Measurements from ENCODE around the gene GPC6. TPM values are rescaled to one million over a fixed set of nuclear protein-coding genes. Genes with fewer than 3 reads are reported as not detected.

GPC6 gene
- total and polyA plus RNA-seq, 2 donors (not counting 1 experiment from before 2014, with no cell fraction given), result not detected

DNA sequence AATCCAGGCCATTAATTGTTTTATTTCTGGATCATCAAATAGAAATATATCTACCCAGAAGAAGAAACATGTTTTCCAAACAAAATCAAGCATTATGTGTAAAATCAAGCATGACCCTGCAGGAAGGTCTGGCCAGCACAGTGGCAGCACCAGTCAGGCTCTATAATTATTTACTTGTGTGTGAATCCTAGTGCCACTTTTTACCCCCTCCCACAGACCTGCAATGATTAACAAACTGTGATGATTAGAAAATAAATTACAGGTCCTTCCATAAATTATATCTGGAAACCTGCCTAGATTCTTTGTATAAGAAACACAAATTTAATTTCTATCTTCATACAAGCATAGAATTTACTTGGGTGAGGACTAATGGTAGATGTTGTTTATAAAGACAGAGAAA is 186.1 kb downstream of the GPC6 start:
- intact Hi-C loops (cut with micrococcal nuclease), result no loop called here
- H2AFZ ChIP-seq (ENCODE audit: insufficient read depth, low read depth, low read length, poor library complexity, severe bottlenecking), result no peak overlapping the region
- Mint-ChIP-seq H3K4me1 (no peaks in the 10 kb centered on the region), H3K27ac (no peak overlapping the region), H3K4me3 (no peak overlapping the region), H3K27me3 (no peaks in the 10 kb centered on the region), H3K9me3 (ENCODE audit: insufficient read depth) (peaks cover 5% of the 10 kb centered on the region)
- no peaks in the 10 kb centered on the region for H3K4me1 ChIP-seq (ENCODE audit: control insufficient read depth in 2 of 2, insufficient read depth in 2 of 2, low read length in 2 of 2)
- TF ChIP-seq EZH2 (IDR thresholded peaks at IDR 0.05; ENCODE audit: borderline replicate concordance, insufficient read depth, low read depth, low read length, poor library complexity, severe bottlenecking), result no peak
- TF ChIP-seq, protein P1, sequence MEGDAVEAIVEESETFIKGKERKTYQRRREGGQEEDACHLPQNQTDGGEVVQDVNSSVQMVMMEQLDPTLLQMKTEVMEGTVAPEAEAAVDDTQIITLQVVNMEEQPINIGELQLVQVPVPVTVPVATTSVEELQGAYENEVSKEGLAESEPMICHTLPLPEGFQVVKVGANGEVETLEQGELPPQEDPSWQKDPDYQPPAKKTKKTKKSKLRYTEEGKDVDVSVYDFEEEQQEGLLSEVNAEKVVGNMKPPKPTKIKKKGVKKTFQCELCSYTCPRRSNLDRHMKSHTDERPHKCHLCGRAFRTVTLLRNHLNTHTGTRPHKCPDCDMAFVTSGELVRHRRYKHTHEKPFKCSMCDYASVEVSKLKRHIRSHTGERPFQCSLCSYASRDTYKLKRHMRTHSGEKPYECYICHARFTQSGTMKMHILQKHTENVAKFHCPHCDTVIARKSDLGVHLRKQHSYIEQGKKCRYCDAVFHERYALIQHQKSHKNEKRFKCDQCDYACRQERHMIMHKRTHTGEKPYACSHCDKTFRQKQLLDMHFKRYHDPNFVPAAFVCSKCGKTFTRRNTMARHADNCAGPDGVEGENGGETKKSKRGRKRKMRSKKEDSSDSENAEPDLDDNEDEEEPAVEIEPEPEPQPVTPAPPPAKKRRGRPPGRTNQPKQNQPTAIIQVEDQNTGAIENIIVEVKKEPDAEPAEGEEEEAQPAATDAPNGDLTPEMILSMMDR (IDR thresholded peaks at IDR 0.05), result no peak
- no peak overlapping the region for H3K9ac ChIP-seq (ENCODE audit: low read length)
- ATAC-seq (ENCODE audit: low read depth), result no peak
- no peaks in the 10 kb centered on the region for H3K9me3 ChIP-seq (ENCODE audit: control extremely low read depth in 1 of 3, control insufficient read depth in 2 of 3, insufficient read depth in 1 of 3, low read length in 2 of 3)
- H3K79me2 ChIP-seq (ENCODE audit: control insufficient read depth, insufficient read depth, low read length), result no peaks in the 10 kb centered on the region
- ChIA-PET CTCF (no interaction called here), POLR2A (no interaction called here)
- no peaks in the 10 kb centered on the region for H4K20me1 ChIP-seq (ENCODE audit: control insufficient read depth, insufficient read depth, low read length, poor library complexity, severe bottlenecking)
- H3K4me2 ChIP-seq (replicated peaks; ENCODE audit: low read depth, low read length, poor library complexity, severe bottlenecking), result no peak overlapping the region
- no peak overlapping the region for H3K4me3 ChIP-seq (ENCODE audit: control extremely low read depth in 1 of 5, extremely low read depth in 1 of 5, insufficient read depth in 1 of 5, low read depth in 2 of 5, low read length in 4 of 5)
- H3K36me3 ChIP-seq (replicated peaks in 1 of 2; ENCODE audit: control extremely low read depth in 1 of 2, control insufficient read depth in 1 of 2, extremely low read depth in 1 of 2, insufficient read depth in 2 of 2, low read length in 1 of 2), result no peaks in the 10 kb centered on the region
- no peak overlapping the region for H3K27ac ChIP-seq (ENCODE audit: low read length in 2 of 2)
- DNase-seq, result no peak
- no peaks in the 10 kb centered on the region for H3K27me3 ChIP-seq (replicated peaks in 1 of 4; ENCODE audit: control extremely low read depth in 1 of 4, control insufficient read depth in 3 of 4, insufficient read depth in 4 of 4, low read length in 3 of 4)

DNA sequence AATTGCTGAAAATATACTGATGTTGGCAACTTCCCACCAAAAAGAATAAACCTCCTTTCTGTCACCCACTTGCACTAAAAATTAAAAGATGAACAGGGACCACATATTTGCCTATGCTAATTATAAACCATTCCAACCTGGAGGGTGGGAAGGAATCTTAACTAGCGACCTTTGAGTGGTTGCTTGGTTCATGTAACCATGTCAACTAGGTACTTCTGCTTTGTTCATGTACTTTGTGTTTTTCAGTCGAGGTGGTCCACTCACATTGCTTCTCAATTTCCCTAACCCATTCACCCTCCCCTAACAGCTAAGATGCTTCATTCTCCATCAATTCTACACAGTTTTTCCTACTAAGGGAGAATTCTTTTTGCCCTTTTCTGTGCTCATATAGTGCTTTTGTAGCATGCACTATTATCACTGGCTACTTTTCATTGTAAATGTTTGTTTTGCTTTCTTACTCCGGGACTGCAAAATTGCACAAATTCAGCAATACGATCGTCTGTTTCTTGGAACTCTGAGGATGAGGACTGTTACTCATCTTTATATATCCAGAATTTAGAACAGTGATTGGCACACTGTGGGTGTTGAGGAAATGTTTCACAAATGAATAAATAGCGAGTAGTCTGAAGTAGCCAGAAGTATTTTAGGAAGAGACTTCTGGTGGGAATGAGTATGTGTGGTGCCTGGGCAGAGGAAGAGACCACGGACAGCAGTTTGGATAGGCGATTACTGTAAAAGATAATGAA is 187.5 kb downstream of the GPC6 start:
- 100% methylated on average over 1 of the region's 8 CpGs for WGBS (ENCODE audit: insufficient coverage)
- Histone ChIP-seq H3K4me1 (ENCODE audit: control insufficient read depth in 2 of 2, insufficient read depth in 2 of 2, low read length in 2 of 2) (no peaks in the 10 kb centered on the region), H3K36me3 (replicated peaks in 1 of 2; ENCODE audit: control extremely low read depth in 1 of 2, control insufficient read depth in 1 of 2, extremely low read depth in 1 of 2, insufficient read depth in 2 of 2, low read length in 1 of 2) (no peaks in the 10 kb centered on the region), H4K20me1 (ENCODE audit: control insufficient read depth, insufficient read depth, low read length, poor library complexity, severe bottlenecking) (no peaks in the 10 kb centered on the region), H3K9me3 (ENCODE audit: control extremely low read depth in 1 of 3, control insufficient read depth in 2 of 3, insufficient read depth in 1 of 3, low read length in 2 of 3) (no peaks in the 10 kb centered on the region), H3K4me3 (ENCODE audit: control extremely low read depth in 1 of 5, extremely low read depth in 1 of 5, insufficient read depth in 1 of 5, low read depth in 2 of 5, low read length in 4 of 5) (no peak overlapping the region), H3K4me2 (replicated peaks; ENCODE audit: low read depth, low read length, poor library complexity, severe bottlenecking) (no peak overlapping the region), H3K27me3 (replicated peaks in 1 of 4; ENCODE audit: control extremely low read depth in 1 of 4, control insufficient read depth in 3 of 4, insufficient read depth in 4 of 4, low read length in 3 of 4) (no peaks in the 10 kb centered on the region), H3K79me2 (ENCODE audit: control insufficient read depth, insufficient read depth, low read length) (no peaks in the 10 kb centered on the region), H3K27ac (ENCODE audit: low read length in 2 of 2) (no peak overlapping the region), H3K9ac (ENCODE audit: low read length) (no peak overlapping the region), H2AFZ (ENCODE audit: insufficient read depth, low read depth, low read length, poor library complexity, severe bottlenecking) (no peak overlapping the region)
- ATAC-seq (ENCODE audit: low read depth) (no peak), DNase-seq (no peak)
- peaks cover 1% of the 10 kb centered on the region for H3K9me3 Mint-ChIP-seq (ENCODE audit: insufficient read depth)
- H3K4me3 Mint-ChIP-seq, result no peak overlapping the region
- no peaks in the 10 kb centered on the region for H3K4me1 Mint-ChIP-seq
- H3K27me3 Mint-ChIP-seq, result no peaks in the 10 kb centered on the region
- TF ChIP-seq, protein P1 (IDR thresholded peaks at IDR 0.05), result no peak
- no peak for TF ChIP-seq EZH2 (IDR thresholded peaks at IDR 0.05; ENCODE audit: borderline replicate concordance, insufficient read depth, low read depth, low read length, poor library complexity, severe bottlenecking)
- POLR2A ChIA-PET, result no interaction called here
- H3K27ac Mint-ChIP-seq, result no peak overlapping the region
- intact Hi-C loops (cut with micrococcal nuclease), result no loop called here
- CTCF ChIA-PET, result no interaction called here

Measured in B cell (primary cell).